Right renal cortex interstitium (tissue), 3 donors: ENCODE results near the gene GPR87. TPM values are rescaled to one million over a fixed set of nuclear protein-coding genes. Genes with fewer than 3 reads are reported as not detected.
A peak's percentile ranks its signal among the peaks of the same experiment; 100 is the strongest.

ENCODE experiments used
- DNase-seq, 3 donors: peaks; one replicate each; pipeline ENCODE4 v3.0.0-alpha.2; 2013; ENCODE audit warnings: low read depth in 3 of 3, low spot score in 2 of 3
- polyA plus RNA-seq, 3 donors: library from polyadenylated mRNA; unstranded; fragments of 120-200 nt; gene quantifications; one replicate each; pipeline ENCODE4 v1.2.1, GENCODE V29; 2013; ENCODE audit not compliant: insufficient read length in 3 of 3

Gene GPR87
- polyA plus RNA-seq, 3 donors, result 0.10 TPM; not detected in 2

DNA sequence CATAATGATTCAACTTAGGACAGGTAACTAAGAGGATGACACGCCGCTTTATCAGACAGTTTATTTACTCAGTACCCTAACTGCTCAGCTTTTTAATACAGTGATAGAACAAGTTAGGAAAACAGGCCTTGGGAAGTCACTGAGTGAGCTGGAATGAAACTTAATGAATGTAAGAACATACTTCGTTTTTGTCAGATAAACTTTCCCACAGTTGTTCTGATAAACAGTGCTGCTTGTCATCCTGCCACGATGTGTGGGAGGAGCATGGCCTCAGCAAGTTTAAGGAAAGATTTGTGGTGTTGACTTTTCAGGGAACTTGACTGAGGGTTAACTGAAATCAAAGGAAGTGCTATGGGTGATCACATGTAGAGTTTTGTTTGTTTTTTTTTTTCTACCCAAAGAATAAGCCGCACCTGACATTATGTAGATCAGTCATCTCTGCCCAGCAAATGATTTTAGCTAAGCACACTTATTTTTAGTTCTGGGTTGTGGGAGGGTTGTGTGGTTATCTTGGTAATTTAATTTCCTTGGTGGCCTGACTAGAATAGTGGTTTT is 32.6 kb downstream of the GPR87 start:
- DNase-seq, result no peak

DNA sequence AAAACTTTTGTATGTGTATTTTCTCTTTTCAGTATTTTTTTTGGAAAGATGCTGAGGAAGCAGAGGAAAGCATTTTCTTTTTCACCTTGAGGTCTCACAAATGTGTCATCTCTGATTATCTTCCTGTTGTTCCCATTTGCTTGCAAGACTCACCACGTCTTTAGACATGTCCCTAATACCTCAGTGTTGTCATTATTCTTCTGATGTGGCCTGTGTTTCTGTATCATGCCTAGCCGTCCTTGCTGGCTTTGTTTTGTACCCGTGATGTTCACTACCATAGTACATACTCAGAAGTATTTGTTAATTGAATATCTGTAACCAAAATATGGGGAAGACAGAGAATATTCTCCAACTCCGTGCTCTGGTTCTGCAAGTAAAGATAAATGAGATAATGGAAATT is 33.2 kb downstream of the GPR87 start:
- no peak for DNase-seq

DNA sequence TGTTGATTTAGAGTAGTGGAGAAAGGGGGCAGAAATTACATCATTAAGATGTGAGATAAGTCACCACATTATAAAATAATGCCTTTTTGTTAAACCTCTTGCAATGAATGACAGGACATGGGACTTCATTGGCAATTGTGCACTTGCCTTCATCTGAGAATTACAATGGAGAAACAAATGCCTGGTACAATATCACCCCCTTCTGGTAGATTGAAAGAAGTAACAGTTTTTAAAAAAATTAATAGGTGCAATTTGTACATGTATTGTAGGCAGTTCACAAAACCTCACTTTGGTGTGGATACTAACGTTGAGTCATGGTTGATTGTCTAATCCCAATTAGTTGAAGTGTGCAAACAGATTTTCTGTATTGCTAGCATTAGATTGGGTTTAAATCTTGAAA is 33.7 kb downstream of the GPR87 start:
- DNase-seq, result peak; percentile 21 to 38 (median 29)

DNA sequence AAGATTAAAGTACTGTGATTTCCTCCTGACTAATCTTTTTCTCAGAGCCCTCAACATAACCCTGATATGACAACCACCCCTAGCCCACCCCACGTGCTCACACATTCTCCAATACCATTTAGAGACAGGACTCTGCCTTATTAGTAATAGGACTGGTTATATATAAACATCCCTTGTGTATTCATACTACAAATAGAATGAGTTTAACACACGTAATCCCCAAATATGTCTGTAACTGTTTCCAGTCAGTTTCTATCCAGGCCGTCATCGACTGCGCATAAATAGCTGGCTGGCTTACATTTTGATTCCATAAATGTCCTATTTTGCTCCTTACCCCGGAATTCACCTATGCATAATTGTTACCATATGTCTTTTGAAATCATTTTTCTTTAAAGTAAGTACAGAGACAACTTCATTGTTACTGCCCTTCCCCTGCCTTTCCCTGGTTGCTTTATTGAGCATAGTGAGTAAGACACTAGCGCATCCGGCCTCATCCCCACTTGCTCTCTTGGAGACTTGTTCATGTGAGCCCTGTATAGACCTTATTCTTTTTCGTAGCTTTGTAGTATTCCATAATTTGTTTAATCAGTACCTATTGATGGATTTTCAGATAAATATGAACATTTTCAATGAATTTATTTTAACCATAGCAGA is 34.8 kb downstream of the GPR87 start:
- DNase-seq, result no peak

DNA sequence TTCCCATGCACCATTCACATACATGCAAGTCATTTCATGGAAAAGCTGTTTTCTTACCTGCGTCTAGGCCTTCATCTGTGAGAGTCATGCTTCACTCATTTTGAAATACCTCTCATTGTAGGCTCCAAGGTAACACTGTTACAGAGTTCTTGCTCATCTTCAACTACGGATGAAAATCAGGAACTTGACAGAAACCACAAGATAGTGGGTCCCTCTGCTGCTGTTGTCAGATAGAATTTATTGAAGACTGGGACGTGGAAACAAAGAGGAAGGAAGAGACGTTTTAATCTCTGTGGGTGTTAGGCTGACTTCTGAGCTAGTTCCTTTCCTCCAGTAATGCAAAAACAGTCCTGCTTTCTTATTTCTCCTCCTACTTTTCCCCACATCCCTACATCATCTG is 38.4 kb downstream of the GPR87 start, which contains the start of gene P2RY14:
Gene P2RY14, minus strand, starts transcription at position 313 of the 400 bp plus-strand sequence. CDS start 64,226 bp downstream, outside the sequence.
- no peak for DNase-seq

DNA sequence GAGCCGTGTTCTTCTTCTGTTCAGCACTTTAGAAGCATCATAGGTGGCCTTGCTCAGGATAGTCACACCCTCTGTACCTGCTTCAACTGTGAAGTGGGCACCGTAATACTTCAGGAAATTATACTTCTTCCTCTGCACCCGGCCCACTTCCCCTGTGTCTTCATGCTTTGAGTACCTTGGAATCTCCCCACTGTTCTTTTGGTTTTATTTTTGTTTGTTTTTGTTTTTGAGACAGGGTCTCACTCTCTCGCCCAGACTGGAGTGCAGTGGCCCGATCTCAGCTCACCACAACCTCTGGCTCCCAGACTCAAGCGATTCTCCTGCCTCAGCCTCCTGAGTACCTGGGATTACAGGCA is 40.0 kb downstream of the GPR87 start:
- no peak for DNase-seq

DNA sequence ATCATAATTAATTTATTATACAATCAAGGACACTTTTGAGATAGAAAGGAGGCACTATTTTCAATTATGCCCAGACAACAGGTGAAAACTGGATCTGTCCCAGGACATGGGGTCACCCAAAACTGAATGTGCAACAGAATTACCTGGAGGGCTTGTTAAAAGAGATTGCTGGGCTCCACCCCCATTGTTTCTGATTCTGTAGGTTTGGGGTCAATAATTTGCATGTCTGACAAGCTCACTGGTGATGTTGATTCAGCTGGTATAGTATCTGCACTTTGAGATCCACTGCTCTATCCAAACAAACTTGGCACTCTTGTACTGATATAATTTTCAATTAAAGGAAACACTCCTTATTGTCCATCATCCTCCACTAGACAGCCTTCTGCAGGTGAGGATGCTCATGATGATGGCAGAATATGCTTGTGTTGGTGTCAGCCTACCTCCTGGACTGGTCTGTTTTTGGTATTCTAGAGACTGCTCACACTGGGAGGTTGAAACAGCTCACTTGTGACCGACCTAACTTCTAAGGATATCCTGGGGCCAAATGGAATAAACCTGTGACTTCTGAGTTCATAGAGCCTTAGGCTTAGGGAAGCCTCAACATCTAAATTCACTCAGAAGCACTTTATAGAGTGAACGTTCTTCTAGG is 40.5 kb downstream of the GPR87 start:
- DNase-seq, result no peak

DNA sequence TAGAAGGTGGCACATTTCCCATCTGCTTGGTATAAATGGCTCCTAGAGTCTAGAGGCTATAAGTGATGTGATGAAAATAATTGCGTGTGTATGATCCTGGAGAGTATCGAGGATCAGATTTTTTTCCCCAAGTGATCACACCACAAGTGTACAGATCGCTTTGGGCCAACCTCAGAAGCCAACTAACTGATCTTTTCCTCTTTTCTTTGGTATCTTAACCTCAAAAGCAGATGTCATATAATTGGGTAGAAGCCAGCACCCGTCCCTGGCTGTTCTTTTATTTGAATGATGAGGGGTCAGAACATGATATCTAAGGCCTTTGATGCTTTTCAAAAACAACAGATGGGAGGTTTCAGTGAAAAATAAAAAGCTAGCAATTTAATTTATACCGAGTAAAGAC is 41.5 kb downstream of the GPR87 start:
- DNase-seq, result no peak

DNA sequence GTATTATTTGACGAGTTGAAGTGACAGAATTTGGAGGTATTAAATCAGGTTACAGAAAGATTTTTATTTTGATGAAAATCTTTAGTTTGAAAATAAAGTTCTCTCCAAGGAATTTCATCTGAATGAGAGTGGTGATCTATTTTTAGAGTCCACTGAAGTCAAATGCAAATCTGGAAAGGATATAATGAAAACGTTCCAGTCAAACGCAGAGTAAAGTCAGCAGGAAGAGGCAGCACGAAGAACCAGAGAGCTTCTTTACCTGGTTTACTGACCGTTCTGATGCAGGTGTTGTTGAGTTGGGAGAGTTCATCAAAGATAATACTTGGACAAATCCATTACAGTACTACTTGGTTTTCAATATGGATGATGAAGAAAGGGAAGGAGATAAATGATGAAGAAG is 47.0 kb downstream of the GPR87 start:
- no peak for DNase-seq

DNA sequence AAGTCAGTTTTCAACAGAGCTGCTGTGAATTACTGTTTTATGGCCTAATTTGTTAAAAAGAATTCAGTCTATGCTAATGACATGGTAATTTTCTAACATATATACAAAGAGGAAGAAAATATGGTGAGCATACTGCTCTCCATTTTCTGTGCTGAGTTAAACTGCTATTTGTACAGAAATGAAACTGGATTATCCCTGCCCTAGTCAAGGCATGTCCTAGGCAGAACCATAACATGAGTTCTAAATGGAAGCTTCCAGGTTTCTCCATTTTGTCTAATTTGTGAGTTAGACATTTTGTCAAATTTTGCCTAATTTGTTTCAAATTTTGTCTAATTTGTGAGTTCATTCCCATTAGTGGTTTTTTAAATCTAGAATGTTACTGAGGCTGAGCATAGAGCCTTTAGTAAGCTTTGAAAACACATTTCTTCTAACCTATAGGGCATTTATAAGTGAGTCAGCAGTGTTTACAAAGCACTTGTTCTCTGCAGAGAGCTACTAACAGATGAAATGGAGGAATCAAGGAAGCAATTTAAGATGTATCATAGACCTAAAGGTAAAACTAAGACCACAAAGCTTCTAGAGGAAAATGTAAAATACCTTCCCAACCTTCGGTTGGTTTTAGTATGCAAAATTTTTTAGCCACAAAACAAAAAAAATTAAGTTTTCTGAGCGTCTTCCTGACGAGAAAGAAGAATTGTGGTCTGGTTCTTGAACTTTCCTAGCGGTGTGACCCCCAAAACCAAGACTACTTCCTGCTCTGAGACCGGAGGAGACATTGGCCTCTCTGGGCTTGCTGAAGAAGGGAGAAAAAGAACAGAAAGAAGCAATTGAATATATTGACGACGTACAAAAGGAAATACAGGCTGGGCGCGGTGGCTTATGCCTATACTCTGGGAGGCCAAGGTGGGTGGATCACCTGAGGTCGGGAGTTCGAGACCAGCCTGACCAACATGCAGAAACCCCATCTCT is 48.1 kb downstream of the GPR87 start:
- DNase-seq, result no peak

DNA sequence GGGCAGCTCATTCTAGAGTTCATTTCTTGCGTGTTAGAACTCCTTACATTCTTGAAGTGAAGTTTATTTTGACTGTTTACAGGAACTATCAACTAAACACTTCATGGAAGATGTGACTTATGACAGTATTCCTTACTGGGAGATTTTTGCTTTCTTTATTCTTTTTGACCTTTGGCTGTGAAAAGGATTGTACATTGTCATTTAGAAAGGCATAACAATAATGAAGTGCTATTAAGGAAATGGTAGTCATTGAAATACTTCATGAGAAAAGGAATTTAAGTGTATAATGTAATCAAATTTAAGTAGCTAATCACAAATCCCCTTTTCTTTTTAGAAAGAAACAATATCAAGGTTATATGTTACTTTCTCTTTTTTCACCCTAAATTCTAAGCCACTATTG is 49.6 kb downstream of the GPR87 start:
- DNase-seq, result no peak

DNA sequence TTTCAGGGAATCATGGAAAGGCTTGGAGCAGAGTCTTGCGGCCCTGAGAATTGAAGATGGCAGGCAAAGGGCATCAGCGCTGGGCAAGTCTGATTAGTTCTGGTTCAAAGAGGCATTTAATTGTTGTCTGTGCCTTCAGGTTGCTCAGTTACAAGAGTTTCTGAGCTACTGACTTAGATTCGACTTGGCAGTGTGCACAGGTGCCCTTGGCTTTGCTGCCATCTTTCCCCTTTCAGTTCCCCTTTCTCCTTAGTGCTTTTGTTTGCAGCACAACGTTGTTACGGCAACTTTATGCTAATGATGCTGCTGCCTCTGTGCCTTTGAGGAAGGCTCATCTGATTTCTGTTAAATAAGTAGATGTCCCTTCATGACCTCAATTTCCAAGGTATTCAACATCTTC is 50.8 kb downstream of the GPR87 start:
- no peak for DNase-seq

DNA sequence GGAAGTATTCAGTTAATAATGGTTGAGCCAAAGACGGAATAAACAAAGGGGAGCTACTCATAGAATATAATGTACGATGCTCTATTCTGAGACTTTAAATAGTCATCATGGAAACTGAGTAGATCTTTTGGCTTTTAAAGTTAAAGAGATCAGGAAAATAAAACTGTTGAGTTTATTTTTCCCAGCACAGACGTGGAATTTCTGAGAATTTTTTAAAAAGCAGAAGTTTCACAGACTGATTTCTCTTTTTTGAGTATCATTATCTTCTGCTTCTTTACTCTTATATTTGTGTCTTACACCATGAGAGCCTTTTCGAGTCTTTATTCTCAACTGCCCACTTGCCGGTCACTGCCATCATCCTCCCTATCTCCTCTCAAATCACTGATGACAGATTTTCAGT is 51.5 kb downstream of the GPR87 start:
- DNase-seq, result no peak

DNA sequence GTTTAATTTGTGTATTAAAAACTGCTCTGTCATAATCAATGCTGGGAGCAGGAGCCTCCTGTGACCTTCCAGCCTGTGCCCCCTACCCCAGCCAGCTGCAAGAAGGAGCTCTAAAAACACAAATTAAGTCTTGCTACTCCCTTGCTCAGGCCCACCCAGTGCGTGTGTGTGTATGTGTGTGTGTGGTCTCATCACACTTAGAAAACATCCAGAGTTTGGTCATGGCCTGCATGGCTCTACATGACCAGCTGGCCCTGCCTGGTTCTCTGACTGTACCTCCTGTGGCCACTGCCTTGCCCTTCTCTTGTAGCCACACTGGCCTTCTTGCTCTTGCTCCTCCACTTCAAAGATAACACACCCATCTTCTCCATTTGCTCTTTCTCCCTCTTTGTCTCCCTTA is 52.0 kb downstream of the GPR87 start:
- DNase-seq, result no peak

DNA sequence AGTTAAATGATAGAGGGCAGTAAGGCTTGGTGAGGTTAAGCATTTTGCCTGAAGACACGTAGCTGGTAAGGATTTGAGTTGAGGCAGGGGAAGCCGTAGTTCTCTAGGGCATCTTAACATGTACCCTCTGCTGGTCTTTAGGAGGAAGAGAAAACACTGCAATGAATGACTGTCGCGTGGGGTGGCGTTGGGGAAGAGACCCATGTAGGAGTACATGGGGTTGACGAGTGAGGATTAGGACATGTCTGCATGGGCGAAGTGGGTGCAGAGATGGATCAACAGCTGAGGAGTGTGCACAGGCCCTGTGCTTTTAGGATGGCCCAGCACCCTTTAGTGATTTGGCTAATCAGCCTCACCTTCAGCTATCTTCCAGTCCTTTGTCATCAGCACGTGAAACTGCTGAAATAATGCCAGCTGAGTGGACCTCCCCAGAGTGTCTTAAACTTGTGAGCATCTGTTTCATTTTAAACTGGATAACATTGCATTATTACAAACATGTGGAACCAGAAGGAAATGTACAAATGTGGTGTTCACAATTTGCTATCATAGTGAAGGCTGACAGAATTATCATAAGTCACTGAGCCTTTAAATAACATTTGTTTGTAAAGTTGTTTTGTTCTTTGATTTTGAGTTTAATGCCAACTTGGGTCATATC is 53.6 kb downstream of the GPR87 start:
- DNase-seq, result no peak

DNA sequence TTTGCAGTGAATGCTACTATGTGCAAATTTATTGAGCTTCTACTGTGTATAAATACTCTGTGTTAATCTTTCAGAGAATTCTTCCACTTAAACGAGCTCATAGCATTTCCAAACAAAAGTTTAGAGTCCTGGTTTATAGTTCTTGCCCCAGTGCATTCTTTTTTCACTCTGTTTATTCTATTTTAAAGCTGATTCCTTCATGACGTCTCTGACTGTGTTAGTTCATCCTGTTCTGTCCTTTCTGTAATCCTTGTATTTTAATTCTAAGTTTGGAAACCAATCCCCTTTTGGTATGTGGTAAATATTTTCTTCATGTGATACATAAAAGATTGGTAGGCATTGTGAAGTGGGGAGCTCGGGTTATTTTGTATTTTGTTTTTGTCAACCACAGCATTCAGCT is 57.0 kb downstream of the GPR87 start:
- no peak for DNase-seq

DNA sequence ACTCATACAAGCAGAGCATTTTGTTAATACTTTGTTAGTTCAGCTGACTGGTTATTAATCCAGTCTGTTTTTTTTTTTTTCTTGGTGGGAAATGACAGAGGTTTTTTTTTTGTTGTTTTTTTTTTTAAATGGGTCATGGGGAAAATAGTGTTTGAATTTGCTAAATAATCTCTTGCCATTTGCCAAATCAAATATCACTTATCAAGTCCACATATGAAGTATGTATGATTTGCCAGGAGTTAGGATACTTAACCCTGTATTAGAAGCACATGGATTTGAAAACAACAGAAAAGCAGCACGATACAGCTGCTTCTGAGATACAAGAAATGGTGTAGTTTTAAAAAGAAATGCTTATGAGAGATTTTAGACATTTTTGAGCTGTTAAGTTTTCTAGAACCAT is 59.9 kb downstream of the GPR87 start:
- no peak for DNase-seq

DNA sequence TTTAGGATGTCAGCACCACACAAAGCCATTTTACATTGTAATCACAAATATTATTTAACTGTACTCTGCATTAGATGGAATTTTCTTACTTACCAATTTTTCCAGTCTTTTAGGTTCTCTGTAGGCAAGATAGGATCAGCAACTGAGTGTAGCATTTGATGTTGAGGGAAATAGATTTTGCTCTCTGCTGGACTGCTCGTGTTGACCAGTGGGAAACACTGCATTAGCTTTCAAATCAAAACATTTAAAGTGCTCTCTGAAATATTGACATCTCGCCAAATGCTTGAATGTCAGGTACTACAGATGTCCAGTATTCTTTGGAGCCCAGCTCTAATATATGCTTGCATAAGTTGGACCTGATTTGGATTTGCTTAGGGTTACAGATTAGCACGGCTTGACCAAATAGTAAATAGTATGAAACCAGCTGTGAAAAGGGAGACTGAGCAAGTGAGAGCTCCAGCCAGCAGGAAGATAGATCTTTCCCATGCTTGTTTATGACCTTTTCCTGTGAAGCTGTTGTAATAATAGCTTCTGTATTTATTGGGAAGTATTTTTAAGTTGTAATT is 67.8 kb downstream of the GPR87 start:
- no peak for DNase-seq
